ENCODE measurements around the gene PUS1.

- TF ChIP-seq CTCF (IDR thresholded peaks at IDR 0.05; ENCODE audit: low read depth, low read length) = no peak
- no peak for TF ChIP-seq EZH2phosphoT487 (IDR thresholded peaks at IDR 0.05; ENCODE audit: low read depth)
These were observed 17.9 kb upstream of the PUS1 start for GRCh38 chr12:131911028-131911650.
